ENCODE results near the gene LIX1. TPM values are rescaled to one million over a fixed set of nuclear protein-coding genes. Genes with fewer than 3 reads are reported as not detected.

The LIX1 gene
- total and polyA plus RNA-seq, 8 donors = 0.12 to 1.8 (median 1.3) TPM; not detected in 3

DNA sequence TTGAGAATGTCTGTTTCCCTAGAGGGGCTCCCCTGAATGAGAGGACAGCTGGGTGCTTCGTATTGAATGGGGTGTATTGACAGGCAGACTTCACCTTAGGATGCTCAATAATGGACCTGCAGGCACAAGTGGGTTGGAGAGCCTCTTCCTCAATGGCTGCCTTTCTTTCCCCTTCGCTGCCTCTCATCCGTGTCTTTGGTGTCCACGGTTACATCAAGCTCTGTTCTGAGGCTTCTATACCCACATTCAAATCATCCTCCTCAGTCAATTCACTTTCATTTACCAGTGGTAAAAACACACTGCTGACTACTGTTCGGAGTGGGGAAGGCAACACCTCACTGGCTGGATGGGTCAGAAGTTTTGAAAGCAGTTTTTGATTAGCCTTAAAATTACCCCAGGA, 20.6 kb downstream of the LIX1 start:
- WGBS, 5 donors = 83 to 94% (median 87%) methylated on average over 5 of the region's 5 CpGs
- H3K4me3 ChIP-seq = no peak overlapping the region
- peaks cover 0 to 4% (median 0%) of the 10 kb centered on the region in 4 donors for H3K4me1 ChIP-seq
- H3K36me3 ChIP-seq = no peaks in the 10 kb centered on the region
- H3K27me3 ChIP-seq = no peaks in the 10 kb centered on the region
- TF ChIP-seq POLR2A (IDR thresholded peaks at IDR 0.05) (no peak), EP300 (IDR thresholded peaks at IDR 0.05) (no peak)
- TF ChIP-seq, protein P1, sequence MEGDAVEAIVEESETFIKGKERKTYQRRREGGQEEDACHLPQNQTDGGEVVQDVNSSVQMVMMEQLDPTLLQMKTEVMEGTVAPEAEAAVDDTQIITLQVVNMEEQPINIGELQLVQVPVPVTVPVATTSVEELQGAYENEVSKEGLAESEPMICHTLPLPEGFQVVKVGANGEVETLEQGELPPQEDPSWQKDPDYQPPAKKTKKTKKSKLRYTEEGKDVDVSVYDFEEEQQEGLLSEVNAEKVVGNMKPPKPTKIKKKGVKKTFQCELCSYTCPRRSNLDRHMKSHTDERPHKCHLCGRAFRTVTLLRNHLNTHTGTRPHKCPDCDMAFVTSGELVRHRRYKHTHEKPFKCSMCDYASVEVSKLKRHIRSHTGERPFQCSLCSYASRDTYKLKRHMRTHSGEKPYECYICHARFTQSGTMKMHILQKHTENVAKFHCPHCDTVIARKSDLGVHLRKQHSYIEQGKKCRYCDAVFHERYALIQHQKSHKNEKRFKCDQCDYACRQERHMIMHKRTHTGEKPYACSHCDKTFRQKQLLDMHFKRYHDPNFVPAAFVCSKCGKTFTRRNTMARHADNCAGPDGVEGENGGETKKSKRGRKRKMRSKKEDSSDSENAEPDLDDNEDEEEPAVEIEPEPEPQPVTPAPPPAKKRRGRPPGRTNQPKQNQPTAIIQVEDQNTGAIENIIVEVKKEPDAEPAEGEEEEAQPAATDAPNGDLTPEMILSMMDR (IDR thresholded peaks at IDR 0.05) = no peak
- intact Hi-C loops (cut with DNase I; ENCODE audit: low total_unique reads) = no loop called here
- H3K9me3 ChIP-seq = no peaks in the 10 kb centered on the region
- H3K27ac ChIP-seq = no peak overlapping the region
- no peak for DNase-seq

GRCh38 chr5:97120195-97120594, 22.2 kb downstream of the LIX1 start:
- TF ChIP-seq POLR2A (IDR thresholded peaks at IDR 0.05) (no peak), POLR2AphosphoS5 (IDR thresholded peaks at IDR 0.05) (no peak), EP300 (IDR thresholded peaks at IDR 0.05) (no peak)
- TF ChIP-seq, protein P1 (IDR thresholded peaks at IDR 0.05) = no peak
- Histone ChIP-seq H3K27ac (no peak overlapping the region), H3K4me1 (no peaks in the 10 kb centered on the region), H3K27me3 (no peaks in the 10 kb centered on the region), H3K4me3 (no peak overlapping the region), H3K36me3 (no peaks in the 10 kb centered on the region), H3K9me3 (no peaks in the 10 kb centered on the region)
- WGBS, 5 donors = 47 to 81% (median 70%) methylated on average over 2 of the region's 2 CpGs
- intact Hi-C loops (cut with DNase I; ENCODE audit: low total_unique reads) = no loop called here
- DNase-seq = no peak

GRCh38 chr5:97119007-97119390, 23.4 kb downstream of the LIX1 start:
- H3K27ac ChIP-seq = no peak overlapping the region
- TF ChIP-seq EP300 (IDR thresholded peaks at IDR 0.05) (no peak), POLR2AphosphoS5 (IDR thresholded peaks at IDR 0.05) (no peak), POLR2A (IDR thresholded peaks at IDR 0.05) (no peak)
- TF ChIP-seq, protein P1 (IDR thresholded peaks at IDR 0.05) = no peak
- no peaks in the 10 kb centered on the region for H3K36me3 ChIP-seq
- intact Hi-C loops (cut with DNase I; ENCODE audit: low total_unique reads) = no loop called here
- no peaks in the 10 kb centered on the region for H3K9me3 ChIP-seq
- H3K4me1 ChIP-seq = no peaks in the 10 kb centered on the region
- no peak overlapping the region for H3K4me3 ChIP-seq
- no peaks in the 10 kb centered on the region for H3K27me3 ChIP-seq
- WGBS, 5 donors = 80 to 95% (median 90%) methylated on average over 2 of the region's 2 CpGs
- DNase-seq = no peak

- TF ChIP-seq POLR2A (IDR thresholded peaks at IDR 0.05) = no peak
- TF ChIP-seq, protein P1 (IDR thresholded peaks at IDR 0.05) = no peak
- no peak for TF ChIP-seq POLR2AphosphoS5 (IDR thresholded peaks at IDR 0.05)
- no peak for TF ChIP-seq EP300 (IDR thresholded peaks at IDR 0.05)
- H3K27me3 ChIP-seq = no peaks in the 10 kb centered on the region
- WGBS, 5 donors = 59 to 77% (median 75%) methylated on average over 2 of the region's 2 CpGs
- H3K4me1 ChIP-seq = no peaks in the 10 kb centered on the region
- no peak overlapping the region for H3K27ac ChIP-seq
- H3K4me3 ChIP-seq = no peak overlapping the region
- intact Hi-C loops (cut with DNase I; ENCODE audit: low total_unique reads) = no loop called here
- H3K9me3 ChIP-seq = no peaks in the 10 kb centered on the region
- H3K36me3 ChIP-seq = no peaks in the 10 kb centered on the region
- DNase-seq = no peak
Observed at GRCh38 chr5:97118261-97119006, 24.0 kb downstream of the LIX1 start.
